ENCODE data around the gene TRIM50.
"Not testable (repeated sequence)": the region's sequence is repeated elsewhere in the genome, so short reads cannot be mapped to it uniquely, and the experiment has no call there.

TRIM50 gene

DNA sequence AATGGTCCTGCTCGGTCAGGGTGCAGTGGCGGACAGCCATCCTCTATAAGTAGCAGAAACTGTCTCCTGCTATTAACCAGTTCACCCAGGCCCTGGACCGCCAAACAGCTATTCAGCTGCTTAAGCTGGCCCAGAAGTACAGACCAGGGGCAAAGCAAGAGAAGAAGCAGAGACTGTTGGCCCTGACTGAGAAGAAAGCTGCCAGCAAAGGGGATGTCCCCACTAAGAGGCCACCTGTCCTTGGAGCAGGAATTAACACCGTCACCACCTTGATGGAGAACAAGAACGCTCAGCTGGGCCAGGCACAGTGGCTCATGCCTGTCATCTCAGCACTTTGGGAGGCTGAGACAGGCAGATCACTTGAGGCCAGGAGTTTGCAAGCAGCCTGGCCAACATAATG, 13.6 kb downstream of the TRIM50 start:
- no peak for DNase-seq (ENCODE audit: low spot score)

DNA sequence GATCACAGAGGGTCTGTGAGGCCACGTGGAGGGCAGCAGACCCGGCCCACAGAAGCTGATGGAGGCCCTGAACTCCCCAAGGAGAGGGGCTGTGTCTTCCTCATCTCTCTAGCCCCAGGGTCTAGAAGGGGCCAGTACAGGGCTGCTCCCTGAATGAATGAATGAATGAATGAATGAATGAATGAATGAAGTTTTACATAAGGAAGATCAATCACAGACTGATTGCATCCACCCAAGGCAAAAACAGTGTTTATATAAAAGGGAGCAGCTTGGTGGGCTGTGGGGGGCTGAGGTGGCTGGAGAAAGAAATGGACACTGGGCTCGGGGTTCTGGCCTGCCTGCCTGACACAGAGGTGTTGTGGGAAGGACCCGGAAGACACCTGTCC, 14.4 kb downstream of the TRIM50 start:
- no peak for DNase-seq (ENCODE audit: low spot score)

DNA sequence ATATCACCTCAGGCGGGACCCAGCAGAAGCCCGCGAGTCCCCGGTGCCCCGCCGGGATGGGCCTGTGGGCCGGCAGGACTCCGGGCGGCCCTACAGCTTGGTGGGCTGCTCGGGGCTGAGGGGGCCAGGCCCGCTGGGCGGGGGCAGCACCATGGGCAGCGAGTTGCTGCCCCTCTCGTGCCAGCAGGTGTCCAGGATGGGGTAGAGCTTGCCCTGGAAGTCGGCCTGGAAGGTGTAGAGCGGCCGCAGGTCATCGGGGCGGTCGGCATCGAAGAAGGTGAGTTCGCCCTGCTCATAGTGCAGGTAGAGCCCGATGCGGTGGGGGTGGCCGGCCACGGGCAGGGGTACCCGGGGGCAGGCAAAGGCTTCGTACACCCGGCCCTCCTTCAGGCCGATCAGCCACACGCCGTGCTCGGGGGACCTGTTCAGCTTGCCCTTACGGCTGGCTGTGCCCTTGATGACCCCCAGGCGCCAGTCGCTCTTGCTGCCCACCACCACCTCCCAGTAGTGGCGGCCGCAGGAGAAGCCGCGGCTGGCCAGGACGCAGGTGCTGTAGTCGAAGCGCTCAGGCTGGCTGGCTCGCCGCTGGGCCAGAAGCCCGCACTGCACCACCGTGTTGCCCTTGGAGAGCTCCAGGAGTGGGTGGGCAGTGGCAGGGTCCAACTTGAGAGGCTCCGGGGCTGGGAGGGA, 14.9 kb downstream of the TRIM50 start:
- DNase-seq (ENCODE audit: low spot score), result no peak

DNA sequence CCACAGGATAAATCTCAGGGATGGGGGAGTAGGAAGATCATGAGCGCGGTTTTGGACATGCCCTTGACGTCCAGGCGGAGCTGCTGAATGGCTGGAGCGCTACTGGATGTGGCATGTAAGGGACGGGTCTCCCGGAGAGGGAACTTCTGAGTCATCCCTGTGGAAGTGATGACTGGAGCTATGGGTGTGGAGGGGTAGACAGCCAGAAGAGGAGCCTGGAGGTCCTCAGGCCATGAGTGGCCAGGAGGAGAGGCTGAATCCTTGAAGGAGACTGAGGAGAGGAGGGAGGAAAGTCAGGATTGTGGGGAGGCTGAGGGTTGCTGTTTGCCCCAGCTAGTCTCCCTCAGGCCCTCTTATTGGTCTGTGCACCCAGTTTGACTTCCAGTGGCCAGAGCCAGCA, 16.5 kb downstream of the TRIM50 start:
- not testable (repeated sequence) for DNase-seq (ENCODE audit: low spot score)

DNA sequence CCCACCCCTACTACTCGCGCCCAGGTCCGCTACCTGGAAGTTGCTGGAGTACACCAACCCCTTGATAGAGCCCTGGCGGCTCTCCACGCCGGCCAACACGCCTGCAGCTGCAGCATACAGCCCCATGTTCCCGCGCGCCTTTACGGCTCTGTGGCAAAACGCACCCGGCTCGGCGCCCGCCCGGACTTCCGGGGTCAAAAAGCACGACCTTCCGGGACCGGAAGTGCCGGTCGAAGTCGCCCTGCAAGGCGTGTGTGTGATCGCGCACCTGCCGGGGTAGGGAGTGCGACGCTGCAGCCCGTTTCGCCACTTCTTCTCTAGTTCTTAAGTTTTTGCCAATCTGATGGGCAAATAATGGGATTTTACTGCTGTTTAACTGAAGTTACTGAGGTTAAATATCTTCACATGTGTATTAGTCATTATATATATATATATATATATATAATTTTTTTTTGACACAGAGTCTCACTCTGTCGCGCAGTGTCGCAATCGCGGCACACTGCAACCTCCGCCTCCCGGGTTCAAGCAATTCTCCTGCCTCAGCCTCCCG, 19.1 kb downstream of the TRIM50 start, which contains the start of gene NSUN5:
Gene NSUN5, minus strand, starts transcription at position 162 of the 550 bp plus-strand sequence. Its CDS starts 36 bp downstream, at position 126.
- peak; percentile 99 for DNase-seq (ENCODE audit: low spot score)

DNA sequence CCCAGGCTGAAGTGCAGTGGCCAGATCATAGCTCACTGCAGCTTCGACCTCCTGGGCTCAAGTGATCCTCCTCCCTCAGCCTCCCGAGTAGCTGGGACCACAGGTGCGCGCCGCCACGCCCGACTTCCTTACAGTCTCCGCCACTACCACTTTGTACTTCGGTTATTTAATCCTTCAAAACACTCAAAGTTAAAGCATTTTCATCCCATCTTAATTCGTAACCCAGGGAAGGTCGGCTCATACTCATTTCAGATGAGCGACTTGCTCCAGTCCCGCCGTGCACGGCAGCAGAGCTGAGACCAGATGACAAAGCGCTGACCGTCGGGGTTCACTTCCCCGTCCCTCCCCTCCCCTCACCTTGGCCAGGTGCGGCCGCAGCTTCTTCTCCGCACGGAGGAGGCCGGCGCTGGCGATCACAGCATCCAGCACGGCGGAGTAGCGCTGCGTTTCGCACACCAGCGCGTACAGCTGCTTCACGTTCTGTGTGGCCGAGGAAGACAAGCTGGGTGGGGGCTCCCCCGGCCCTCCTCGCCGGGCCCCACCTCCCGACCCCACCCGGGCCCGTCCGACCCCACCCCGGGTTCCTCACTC, 19.7 kb downstream of the TRIM50 start:
- no peak for DNase-seq (ENCODE audit: low spot score)

DNA sequence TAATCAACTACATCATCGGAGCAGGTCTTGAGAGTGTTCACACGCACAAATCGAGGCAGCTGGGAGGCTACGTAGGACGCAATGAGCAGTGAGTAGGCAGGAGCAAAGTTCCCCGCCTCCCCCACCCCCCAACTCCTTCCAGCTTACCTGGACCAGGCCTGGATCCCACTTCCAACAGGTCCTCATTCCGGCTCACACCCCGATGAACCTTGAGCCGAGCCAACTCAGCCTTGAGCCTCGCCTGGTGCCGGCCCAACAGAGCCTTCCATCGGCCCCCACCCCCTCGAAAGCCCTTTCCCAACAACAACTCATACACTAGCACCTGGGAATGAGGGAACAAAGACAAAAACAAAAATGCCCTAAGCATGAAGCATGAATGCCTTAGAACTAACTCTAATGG, 20.4 kb downstream of the TRIM50 start:
- DNase-seq (ENCODE audit: low spot score), result no peak

DNA sequence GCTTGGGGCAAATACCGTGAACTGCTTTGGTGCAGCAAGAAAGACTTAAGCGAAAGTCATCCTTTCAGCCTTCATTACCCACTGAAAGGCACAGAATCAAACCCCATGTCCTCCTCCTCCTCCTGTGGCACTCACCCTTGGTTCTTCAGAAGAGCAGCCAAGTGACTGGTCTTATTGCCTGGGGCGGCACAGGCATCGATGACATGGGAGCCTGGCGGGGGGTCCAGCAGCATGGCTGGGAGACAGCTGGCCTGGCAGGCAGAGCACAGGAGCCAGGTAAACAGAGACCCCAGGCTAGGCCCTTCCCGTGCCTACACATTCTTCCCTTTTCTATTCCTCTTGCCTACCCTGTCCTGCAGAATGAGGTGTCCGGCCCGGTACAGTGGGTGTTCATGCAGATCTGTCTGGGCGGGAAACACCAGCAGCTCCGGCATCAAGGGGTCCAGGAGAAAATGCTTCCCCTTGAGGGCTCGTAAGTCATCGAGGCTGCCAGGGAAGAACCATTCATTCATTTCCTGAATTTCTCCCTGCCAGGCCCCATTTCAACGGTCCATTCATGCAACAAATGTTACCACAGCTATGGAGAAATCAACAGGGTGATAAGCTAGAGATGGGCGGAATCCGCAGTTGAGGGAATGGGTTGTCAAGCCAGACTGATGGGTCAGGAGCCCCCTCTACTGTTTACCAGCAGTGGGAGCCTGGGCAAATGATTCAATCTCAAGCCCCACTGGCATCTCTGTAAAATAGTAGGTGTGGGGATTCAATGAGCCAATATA, 23.1 kb downstream of the TRIM50 start:
- not testable (repeated sequence) for DNase-seq (ENCODE audit: low spot score)

DNA sequence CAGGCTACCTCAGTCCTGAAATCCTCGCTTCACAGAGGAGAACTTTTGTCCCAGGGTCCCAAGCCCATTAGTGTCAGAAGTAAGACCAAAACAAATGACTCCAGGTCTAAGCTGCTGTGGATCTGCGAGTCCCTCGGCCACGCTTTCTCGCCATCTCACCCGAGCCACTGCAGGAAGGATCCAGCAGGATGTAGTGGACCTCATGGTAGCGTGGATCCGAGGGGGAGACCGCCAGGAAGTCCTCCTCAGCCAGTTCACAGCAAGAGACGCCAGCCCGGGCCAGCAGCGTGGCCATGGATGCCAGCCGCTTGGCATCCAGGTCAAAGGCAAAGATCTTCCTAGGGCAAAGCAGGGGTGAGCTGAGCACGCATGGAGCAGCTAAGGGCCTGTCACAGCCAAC, 23.8 kb downstream of the TRIM50 start:
- DNase-seq (ENCODE audit: low spot score), result no peak

DNA sequence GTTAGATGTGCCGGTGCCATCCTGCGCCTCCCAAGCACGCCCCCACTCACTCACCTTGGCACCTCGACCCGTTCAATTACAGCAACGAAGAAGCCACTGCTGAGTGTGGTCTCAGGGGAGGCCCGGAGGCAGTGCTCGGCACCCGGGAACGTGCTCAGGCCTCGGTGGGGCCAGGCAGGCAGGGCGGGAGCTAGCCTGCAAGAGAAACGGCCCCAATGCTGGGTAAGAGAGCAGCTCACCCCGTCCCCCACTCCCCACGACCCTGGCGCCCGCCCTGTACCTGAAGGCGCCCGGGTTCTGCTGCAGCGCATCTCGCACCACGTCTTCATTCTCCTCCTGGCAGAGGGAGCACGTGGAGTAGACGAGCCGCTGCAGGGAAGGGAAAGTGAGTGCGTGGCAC, 24.3 kb downstream of the TRIM50 start:
- no peak for DNase-seq (ENCODE audit: low spot score)

DNA sequence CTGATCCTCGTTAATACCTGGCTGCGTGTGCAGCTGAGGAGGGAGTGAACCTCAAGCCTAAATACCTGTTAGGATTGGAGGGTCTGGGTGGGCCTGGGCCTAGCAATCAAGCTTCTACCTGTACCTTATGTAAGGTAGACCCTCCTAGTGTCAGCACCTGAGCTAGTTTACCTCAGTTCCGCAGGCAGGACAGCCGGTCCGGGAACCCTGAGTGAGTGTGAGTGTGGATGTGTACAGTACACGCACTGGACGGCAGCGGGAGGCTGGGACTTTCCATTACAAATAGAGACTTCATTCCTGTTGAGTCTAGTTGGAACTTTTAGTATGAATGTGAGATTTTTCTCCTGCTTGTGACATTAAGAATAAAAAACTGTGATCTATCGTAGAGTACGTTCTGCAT, 25.0 kb downstream of the TRIM50 start:
- not testable (repeated sequence) for DNase-seq (ENCODE audit: low spot score)

DNA sequence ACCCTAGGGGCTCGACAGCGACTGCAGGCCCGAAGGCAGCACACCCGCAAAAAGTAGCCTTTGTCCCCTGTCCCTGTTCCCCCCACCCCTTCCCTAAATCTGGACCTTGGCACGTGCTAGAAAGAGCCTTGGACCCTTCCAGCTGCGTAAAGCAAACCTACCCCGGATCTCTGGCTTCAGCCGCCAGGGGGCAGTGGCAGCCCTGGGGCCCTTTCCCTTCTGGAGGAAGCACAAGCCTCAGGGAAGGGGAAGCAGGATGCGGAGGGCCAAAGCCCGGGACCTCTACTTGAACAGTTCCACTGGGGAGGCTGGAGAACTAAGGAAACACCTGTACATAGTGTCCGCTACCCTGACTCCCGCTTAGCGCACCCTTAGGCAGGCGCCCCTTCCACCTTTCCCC, 26.8 kb downstream of the TRIM50 start:
- not testable (repeated sequence) for DNase-seq (ENCODE audit: low spot score)

DNA sequence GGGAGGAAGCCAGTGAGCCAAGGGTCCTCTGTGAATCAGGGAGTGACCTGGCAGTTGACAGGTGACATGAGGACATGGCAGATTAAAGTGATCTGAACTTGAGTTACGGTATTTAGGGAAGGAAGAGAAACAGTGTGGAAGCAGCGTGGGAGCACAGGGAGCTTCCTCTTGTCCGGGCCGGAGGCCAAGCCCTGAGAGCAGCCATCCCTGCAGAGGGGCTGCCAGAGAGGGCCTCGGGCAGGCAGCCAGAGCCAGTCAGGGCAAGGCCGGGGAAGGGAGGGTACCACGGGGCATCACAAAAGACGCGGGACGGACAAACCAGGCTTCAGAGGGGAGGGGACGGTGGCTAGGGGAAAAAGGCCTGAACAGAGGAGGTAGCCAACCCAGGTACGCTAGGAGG, 28.1 kb downstream of the TRIM50 start:
- not testable (repeated sequence) for DNase-seq (ENCODE audit: low spot score)

DNA sequence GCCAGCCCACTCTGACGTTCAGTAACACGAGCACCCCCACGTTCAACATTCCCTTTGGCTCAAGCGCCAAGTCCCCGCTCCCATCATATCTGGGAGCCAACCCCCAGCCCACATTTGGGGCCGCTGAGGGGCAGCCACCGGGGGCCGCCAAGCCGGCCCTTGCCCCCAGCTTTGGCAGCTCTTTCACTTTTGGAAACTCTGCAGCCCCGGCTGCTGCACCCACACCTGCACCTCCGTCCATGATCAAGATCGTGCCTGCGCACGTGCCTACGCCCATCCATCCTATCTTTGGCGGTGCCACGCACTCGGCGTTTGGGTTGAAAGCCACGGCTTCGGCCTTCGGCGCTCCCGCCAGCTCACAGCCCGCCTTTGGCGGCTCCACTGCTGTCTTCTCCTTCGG, 30.2 kb downstream of the TRIM50 start:
- DNase-seq (ENCODE audit: low spot score), result not testable (repeated sequence)

DNA sequence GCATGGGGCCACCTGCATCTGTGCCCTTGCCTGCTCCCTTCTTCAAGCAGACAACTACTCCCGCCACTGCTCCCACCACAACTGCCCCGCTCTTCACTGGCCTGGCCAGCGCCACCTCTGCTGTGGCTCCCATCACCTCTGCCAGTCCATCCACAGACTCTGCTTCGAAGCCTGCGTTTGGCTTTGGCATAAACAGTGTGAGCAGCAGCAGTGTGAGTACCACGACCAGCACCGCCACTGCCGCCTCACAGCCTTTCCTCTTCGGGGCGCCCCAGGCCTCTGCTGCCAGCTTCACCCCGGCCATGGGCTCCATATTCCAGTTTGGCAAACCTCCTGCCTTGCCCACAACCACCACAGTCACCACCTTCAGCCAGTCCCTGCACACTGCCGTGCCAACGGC, 30.6 kb downstream of the TRIM50 start:
- DNase-seq (ENCODE audit: low spot score), result not testable (repeated sequence)

DNA sequence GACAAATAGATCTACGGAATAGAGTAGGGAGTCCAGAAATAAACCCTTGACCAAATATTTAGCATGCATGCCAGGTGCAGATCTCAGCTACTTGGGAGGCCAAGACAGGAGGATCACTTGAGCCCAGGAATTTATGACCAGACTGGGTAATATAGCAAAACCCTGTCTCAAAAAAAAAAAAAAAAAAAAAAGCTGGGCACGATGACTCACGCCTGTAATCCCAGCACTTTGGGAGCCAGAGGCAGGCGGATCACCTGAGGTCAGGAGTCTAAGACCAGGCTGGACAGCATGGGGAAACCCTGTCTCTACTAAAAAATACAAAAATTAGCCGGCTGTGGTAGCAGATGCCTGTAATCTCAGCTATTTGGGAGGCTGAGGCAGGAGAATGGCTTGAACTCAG, 50.7 kb downstream of the TRIM50 start:
- not testable (repeated sequence) for DNase-seq (ENCODE audit: low spot score)

DNA sequence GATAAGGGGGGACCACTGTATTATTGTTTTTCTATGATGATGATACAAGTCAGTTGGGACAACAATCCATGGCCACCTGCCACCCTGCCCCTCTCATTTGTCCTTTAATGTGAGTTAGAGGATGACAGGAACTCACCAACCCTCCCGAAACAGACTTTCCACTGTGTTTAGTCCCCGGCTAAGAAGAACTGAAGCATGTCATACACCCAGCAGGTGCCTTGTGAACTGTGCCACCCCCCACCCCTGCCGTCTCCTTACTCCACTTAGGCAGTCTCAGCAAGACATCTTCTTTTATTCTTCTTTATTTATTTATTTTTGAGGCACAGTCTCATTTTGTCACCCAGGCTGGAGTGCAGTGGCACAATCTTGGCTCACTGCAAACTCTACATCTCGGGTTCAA, 60.1 kb downstream of the TRIM50 start:
- DNase-seq (ENCODE audit: low spot score), result not testable (repeated sequence)

DNA sequence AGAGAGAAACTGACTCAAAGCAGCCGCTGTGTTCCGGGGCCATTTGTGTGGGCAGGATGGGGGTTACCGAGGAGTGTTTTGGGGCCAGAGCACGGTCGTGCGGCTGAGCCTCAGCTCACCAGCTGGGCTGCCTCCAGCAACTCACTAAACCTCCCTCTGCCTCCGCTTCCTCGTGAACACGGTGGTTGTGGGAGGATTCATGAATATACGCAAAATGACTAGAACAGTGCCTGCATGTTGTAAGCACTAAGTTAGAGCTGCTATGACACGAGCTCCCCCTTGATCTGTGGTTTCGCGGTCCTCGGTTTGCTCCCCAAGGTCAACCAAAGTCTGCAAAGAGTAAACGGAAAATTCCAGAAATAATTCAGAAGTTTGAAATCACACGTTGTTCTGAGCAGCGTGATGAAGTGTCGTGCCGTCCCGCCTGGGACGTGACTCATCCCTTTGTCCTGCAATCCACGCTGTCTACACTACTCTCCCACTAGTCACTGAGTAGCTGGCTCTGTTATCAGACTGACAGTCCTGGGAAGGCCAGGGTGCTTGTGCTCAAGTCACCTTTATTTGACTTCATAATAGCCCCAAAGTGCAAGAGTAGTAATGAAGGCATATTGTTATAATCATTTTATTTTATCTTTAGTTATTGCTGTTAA, 61.0 kb downstream of the TRIM50 start:
- DNase-seq (ENCODE audit: low spot score), result not testable (repeated sequence)
